KMS-11 (cell line): ENCODE data around the gene ABCA4.
"Not testable (repeated sequence)": the region's sequence is repeated elsewhere in the genome, so short reads cannot be mapped to it uniquely, and the experiment has no call there.

Experiments
- H2AFZ ChIP-seq: fragments of 200-600 bp; sonication (generic); 2 replicates; pipeline ENCODE4 v1.6.1; 2016; ENCODE audit warnings: antibody characterized with exemption, mixed run types, low read depth
- H3K27ac ChIP-seq: fragments of 200-600 bp; sonication (generic); 2 replicates; pipeline ENCODE4 v1.6.1; 2016; ENCODE audit warnings: mild to moderate bottlenecking, mixed run types
- H3K27me3 ChIP-seq: fragments of 200-600 bp; sonication (generic); 2 replicates; pipeline ENCODE4 v1.6.1; 2017; ENCODE audit warnings: mild to moderate bottlenecking, low read depth, mixed run types, moderate library complexity; ENCODE audit not compliant: insufficient read depth
- H3K36me3 ChIP-seq: fragments of 200-600 bp; sonication (generic); 2 replicates; pipeline ENCODE4 v1.6.1; 2017; ENCODE audit warnings: mild to moderate bottlenecking, mixed run types; ENCODE audit not compliant: insufficient read depth
- H3K4me1 ChIP-seq: fragments of 200-600 bp; sonication (generic); 2 replicates; pipeline ENCODE4 v1.6.1; 2016; ENCODE audit warnings: mild to moderate bottlenecking, low read depth, mixed run types; ENCODE audit not compliant: poor library complexity, severe bottlenecking
- H3K4me2 ChIP-seq: fragments of 200-600 bp; sonication (generic); 2 replicates; pipeline ENCODE4 v1.7.0; 2016; ENCODE audit warnings: mild to moderate bottlenecking, mixed run types
- H3K4me3 ChIP-seq: fragments of 200-600 bp; sonication (generic); IDR thresholded peaks from 2 replicates; pipeline ENCODE4 v1.6.1; 2017; ENCODE audit warnings: low read depth, low read length, mixed read lengths; ENCODE audit not compliant: insufficient read depth
- H3K79me2 ChIP-seq: fragments of 200-600 bp; sonication (generic); 2 replicates; pipeline ENCODE4 v1.6.1; 2016; ENCODE audit warnings: low read depth, mixed run types; ENCODE audit not compliant: insufficient read depth
- H3K9ac ChIP-seq: fragments of 200-600 bp; sonication (generic); 2 replicates; pipeline ENCODE4 v1.6.1; 2016; ENCODE audit warnings: mild to moderate bottlenecking, mixed run types
- H4K20me1 ChIP-seq: fragments of 200-600 bp; sonication (generic); 2 replicates; pipeline ENCODE4 v1.6.1; 2016; ENCODE audit warnings: mild to moderate bottlenecking, mixed run types; ENCODE audit not compliant: insufficient read depth
- CTCF ChIP-seq: fragments of 200-600 bp; sonication (generic); conservative IDR thresholded peaks from 2 replicates; pipeline ENCODE4 v1.6.1; 2017; ENCODE audit warnings: low read depth, mild to moderate bottlenecking, antibody characterized with exemption, low read length, moderate library complexity, mixed read lengths

ABCA4 gene

DNA sequence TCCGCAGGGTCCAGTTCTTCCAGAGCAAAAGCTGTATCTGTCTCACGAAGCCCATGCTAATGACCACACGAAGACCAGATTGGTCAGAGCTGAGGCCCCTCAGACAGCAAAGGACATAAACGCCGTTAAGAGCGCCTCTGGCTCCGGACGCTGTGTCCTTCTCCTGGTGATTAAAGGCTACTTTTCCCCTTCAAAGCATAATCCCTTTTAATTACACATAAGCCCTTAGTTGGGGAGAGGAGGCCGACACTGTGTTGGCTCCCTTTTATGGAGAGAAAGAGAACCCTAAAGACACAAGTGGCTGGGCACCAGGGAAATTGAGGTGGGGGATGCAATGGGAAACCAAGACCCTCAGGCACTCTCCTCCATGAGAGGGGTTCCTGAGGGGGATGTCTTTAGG lies at the start of gene ABCA4:
Gene ABCA4, minus strand, starts transcription at position 158 of the 400 bp plus-strand sequence. Its CDS starts 103 bp downstream, at position 55.
- no peak for TF ChIP-seq CTCF
- no peak within 1 kb of the TSS for H3K27ac ChIP-seq
- H3K4me2 ChIP-seq = no peak within 1 kb of the TSS
- no peaks in the 10 kb centered on the region for H3K79me2 ChIP-seq
- H4K20me1 ChIP-seq = no peaks in the 10 kb centered on the region
- no peak within 1 kb of the TSS for H2AFZ ChIP-seq
- no peak within 1 kb of the TSS for H3K4me3 ChIP-seq
- H3K9ac ChIP-seq = no peak within 1 kb of the TSS
- no peaks in the 10 kb centered on the region for H3K4me1 ChIP-seq
- H3K27me3 ChIP-seq = no peaks in the 10 kb centered on the region
- no peaks in the 10 kb centered on the region for H3K36me3 ChIP-seq

DNA sequence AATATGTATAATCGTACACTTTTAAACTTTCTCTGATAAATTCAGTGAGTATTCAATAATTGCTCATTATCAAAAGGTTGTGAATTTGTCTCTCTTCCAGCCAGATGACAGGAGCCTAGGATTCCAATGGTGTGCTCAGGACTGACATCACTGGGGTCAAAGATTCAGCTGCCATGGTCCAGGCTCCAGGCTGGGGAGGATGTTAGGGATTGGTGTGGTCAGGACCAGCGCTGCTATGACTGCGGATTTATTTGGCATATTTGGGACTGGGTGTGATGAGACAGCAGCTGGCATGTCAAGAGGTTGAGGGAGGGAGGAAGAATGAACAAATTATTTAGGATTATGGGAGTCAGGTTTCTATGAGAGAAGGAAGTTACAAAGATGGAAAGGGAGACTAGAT lies 48.2 kb upstream of the ABCA4 start:
- no peak overlapping the region for H3K4me2 ChIP-seq
- TF ChIP-seq CTCF = no peak
- no peaks in the 10 kb centered on the region for H4K20me1 ChIP-seq

DNA sequence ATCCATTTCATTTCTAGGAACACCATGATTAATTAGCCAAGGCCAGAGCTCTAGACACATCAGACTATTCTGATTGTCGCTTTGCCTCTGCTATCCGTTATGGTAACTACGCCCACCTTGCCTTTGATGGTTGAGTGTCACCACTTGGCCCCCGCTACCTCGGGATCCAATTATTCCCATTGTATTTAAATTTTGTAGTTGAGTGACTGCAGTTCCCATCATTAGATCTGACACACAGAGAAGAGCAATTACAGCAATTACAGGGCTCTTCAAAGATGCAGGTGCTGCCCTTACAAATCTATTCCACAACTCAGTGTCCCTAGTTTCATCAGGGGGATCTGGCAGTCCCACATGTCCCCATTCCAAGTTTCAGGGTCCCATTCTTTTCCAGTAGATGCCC lies 44.9 kb upstream of the ABCA4 start:
- Histone ChIP-seq H3K9ac (no peak overlapping the region), H3K4me2 (no peak overlapping the region), H4K20me1 (no peaks in the 10 kb centered on the region), H3K27me3 (no peaks in the 10 kb centered on the region), H3K4me3 (no peak overlapping the region), H3K36me3 (no peaks in the 10 kb centered on the region), H3K79me2 (no peaks in the 10 kb centered on the region), H3K4me1 (no peaks in the 10 kb centered on the region), H3K27ac (no peak overlapping the region), H2AFZ (no peak overlapping the region)
- TF ChIP-seq CTCF = no peak

More for the DNA sequence above, 48.2 kb upstream of the ABCA4 start:
- no peaks in the 10 kb centered on the region for H3K36me3 ChIP-seq
- no peak overlapping the region for H3K27ac ChIP-seq
- no peaks in the 10 kb centered on the region for H3K79me2 ChIP-seq
- H3K27me3 ChIP-seq = no peaks in the 10 kb centered on the region
- no peak overlapping the region for H2AFZ ChIP-seq
- no peak overlapping the region for H3K9ac ChIP-seq
- H3K4me1 ChIP-seq = peaks cover 1% of the 10 kb centered on the region
- no peak overlapping the region for H3K4me3 ChIP-seq

GRCh38 chr1:94164885-94165284 lies 43.9 kb upstream of the ABCA4 start:
- not testable (repeated sequence) for H3K79me2 ChIP-seq, H3K4me3 ChIP-seq, H3K4me1 ChIP-seq, H3K4me2 ChIP-seq, H3K36me3 ChIP-seq, H3K27me3 ChIP-seq, H2AFZ ChIP-seq, H3K27ac ChIP-seq, H3K9ac ChIP-seq, H4K20me1 ChIP-seq

DNA sequence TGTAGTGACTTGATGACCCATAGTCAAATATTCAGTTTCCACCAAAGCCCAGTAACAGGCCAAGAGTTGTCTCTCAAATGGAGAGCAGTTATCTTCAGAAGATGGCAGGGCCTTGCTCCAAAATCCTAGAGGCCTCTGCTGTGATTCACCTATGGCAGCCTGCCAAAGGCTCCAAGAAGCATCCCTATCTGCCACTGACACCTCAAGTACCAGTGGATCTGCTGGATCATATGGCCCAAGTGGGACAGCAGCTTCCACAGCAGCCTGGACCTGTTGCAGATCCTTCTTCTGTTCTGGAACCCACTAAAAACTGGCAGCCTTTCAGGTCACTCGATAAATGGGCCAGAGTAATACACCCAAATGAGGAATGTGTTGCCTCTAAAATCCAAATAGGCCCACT lies 43.2 kb upstream of the ABCA4 start:
- H3K27ac ChIP-seq, H3K4me2 ChIP-seq, H3K36me3 ChIP-seq, H3K9ac ChIP-seq, H3K79me2 ChIP-seq, H3K4me3 ChIP-seq, H3K27me3 ChIP-seq, H3K4me1 ChIP-seq, H2AFZ ChIP-seq, H4K20me1 ChIP-seq: not testable (repeated sequence)

- not testable (repeated sequence) for H3K4me2 ChIP-seq, H4K20me1 ChIP-seq, H3K4me1 ChIP-seq, H3K9ac ChIP-seq, H3K27ac ChIP-seq, H3K36me3 ChIP-seq, H3K79me2 ChIP-seq, H3K27me3 ChIP-seq, H2AFZ ChIP-seq, H3K4me3 ChIP-seq
Measured at GRCh38 chr1:94163249-94163648, 42.3 kb upstream of the ABCA4 start.
